ENCODE data around the gene ADPRS. TPM values are rescaled to one million over a fixed set of nuclear protein-coding genes. Genes with fewer than 3 reads are reported as not detected.

The ADPRS gene
- total RNA-seq, 4 donors from 2014 or later: 23.8 to 43.4 (median 32.6) TPM

DNA sequence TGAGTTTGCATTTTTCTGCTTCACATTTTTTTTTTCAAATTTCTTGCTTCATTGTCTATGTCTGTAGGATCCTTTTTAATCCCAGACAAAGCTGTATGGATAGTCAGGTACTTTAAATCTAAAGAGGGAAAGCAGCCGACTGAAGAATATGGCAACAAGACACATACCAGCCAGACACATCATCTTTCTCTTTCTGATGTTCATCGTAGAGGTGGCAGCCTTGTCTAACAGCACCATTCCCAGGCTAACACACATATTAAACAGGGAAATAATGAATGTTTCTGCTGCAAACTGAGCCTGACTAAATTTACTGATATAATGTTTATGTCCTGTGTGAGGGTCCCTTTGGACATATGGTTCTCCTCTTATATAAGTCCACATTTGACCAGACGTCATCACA lies 8.5 kb upstream of the ADPRS start:
- Histone ChIP-seq H3K4me1 (peaks cover 0 to 16% (median 8%) of the 10 kb centered on the region in 3 donors), H3K4me3 (no peak overlapping the region), H3K27ac (no peak overlapping the region), H3K9me3 (no peaks in the 10 kb centered on the region), H3K27me3 (peaks cover 13% of the 10 kb centered on the region), H3K36me3 (no peaks in the 10 kb centered on the region)
- ATAC-seq: no peak
- TF ChIP-seq, protein P1, sequence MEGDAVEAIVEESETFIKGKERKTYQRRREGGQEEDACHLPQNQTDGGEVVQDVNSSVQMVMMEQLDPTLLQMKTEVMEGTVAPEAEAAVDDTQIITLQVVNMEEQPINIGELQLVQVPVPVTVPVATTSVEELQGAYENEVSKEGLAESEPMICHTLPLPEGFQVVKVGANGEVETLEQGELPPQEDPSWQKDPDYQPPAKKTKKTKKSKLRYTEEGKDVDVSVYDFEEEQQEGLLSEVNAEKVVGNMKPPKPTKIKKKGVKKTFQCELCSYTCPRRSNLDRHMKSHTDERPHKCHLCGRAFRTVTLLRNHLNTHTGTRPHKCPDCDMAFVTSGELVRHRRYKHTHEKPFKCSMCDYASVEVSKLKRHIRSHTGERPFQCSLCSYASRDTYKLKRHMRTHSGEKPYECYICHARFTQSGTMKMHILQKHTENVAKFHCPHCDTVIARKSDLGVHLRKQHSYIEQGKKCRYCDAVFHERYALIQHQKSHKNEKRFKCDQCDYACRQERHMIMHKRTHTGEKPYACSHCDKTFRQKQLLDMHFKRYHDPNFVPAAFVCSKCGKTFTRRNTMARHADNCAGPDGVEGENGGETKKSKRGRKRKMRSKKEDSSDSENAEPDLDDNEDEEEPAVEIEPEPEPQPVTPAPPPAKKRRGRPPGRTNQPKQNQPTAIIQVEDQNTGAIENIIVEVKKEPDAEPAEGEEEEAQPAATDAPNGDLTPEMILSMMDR (IDR thresholded peaks at IDR 0.05): no peak
- TF ChIP-seq EP300 (IDR thresholded peaks at IDR 0.05) (no peak), POLR2A (IDR thresholded peaks at IDR 0.05) (no peak), POLR2AphosphoS5 (IDR thresholded peaks at IDR 0.05) (no peak)
- WGBS, 2 donors (ENCODE audit: low coverage in 1 of 2): 18 to 52% methylated on average over 3 of the region's 3 CpGs

DNA sequence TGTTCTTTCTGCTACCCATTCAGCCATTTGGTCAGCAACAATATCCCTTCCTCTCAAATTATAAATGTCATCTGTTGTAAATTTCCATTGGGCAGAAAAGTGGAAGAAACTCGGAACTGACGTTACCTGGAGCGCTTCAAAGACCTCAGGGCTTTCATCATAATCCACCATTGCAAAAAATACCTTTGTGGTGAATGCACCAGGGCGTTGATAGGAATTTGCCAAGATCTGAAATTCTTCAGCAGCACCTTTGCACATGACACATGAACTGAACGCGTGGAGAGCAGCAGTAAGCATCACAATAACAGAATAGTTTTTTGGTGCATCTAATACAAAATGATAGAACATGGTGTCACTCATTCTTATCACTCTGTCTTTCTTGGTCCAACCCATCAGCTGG lies 7.9 kb upstream of the ADPRS start:
- no peak for ATAC-seq
- Histone ChIP-seq H3K4me1 (peaks cover 0 to 16% (median 8%) of the 10 kb centered on the region in 3 donors), H3K27ac (no peak overlapping the region), H3K9me3 (no peaks in the 10 kb centered on the region), H3K27me3 (peaks cover 17% of the 10 kb centered on the region), H3K36me3 (no peaks in the 10 kb centered on the region), H3K4me3 (no peak overlapping the region)
- TF ChIP-seq POLR2AphosphoS5 (IDR thresholded peaks at IDR 0.05) (no peak), EP300 (IDR thresholded peaks at IDR 0.05) (no peak), POLR2A (IDR thresholded peaks at IDR 0.05) (no peak)
- TF ChIP-seq, protein P1 (IDR thresholded peaks at IDR 0.05): no peak
- WGBS, 2 donors (ENCODE audit: low coverage in 1 of 2): 75 to 83% methylated on average over 4 to 6 of the region's 6 CpGs

DNA sequence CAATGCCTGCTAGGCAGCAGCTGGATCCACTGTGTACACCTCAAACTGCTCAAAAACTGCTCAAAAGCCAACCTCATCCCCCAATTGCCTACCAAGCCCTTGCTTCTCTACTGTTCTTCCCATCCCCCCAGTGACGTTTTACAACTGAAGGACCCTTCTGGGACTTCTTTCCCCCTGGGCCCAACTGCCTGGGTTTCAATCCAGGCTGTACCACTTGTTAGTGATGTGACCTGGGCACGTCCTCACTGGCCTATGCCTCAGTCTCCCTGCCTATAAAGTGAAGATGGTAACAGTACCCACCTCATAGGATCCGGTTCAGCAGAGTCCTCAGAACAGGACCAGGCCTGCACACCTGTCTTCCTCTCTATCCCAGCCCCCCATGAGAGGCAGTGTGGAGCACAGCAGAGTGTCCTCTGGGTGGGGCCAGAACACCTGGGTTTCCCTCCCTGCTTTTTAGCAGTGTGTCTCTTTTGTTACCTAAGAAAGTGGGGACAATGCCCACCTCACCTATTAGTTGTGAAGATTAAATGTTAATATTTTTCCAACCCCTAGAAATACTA lies 6.7 kb upstream of the ADPRS start:
- no peaks in the 10 kb centered on the region for H3K36me3 ChIP-seq
- ATAC-seq: no peak
- H3K27ac ChIP-seq: no peak overlapping the region
- 53 to 71% methylated on average over 1 to 3 of the region's 3 CpGs for WGBS, 2 donors (ENCODE audit: low coverage in 1 of 2)
- peaks cover 26% of the 10 kb centered on the region for H3K27me3 ChIP-seq
- H3K9me3 ChIP-seq: no peaks in the 10 kb centered on the region
- TF ChIP-seq POLR2AphosphoS5 (IDR thresholded peaks at IDR 0.05) (no peak), POLR2A (IDR thresholded peaks at IDR 0.05) (no peak), EP300 (IDR thresholded peaks at IDR 0.05) (no peak)
- TF ChIP-seq, protein P1 (IDR thresholded peaks at IDR 0.05): no peak
- no peak overlapping the region for H3K4me3 ChIP-seq
- peaks cover 0 to 16% (median 8%) of the 10 kb centered on the region in 3 donors for H3K4me1 ChIP-seq

DNA sequence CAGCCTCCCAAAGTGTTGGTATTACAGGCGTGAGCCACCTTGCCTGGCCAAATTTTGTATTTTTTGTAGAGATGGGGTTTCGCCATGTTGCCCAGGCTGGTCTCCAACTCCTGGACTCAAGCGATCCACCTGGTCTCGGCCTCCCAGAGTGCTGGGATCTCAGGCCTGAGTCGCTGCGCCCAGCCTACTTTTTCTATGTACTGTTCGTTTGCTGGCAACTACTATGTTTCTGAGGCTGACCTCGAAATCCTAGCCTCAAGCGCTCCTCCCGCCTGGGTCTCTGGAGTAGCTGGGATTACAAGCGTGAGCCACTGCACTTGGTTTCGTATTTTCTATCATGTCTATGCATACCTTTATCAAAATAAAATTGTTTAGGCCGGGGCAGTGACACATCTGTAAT lies 5.5 kb upstream of the ADPRS start:
- Histone ChIP-seq H3K36me3 (no peaks in the 10 kb centered on the region), H3K9me3 (no peaks in the 10 kb centered on the region), H3K27me3 (peaks cover 29% of the 10 kb centered on the region), H3K4me1 (peaks cover 0 to 20% (median 11%) of the 10 kb centered on the region in 3 donors), H3K27ac (no peak overlapping the region), H3K4me3 (no peak overlapping the region)
- TF ChIP-seq POLR2AphosphoS5 (IDR thresholded peaks at IDR 0.05): no peak
- TF ChIP-seq, protein P1 (IDR thresholded peaks at IDR 0.05): no peak
- no peak for TF ChIP-seq EP300 (IDR thresholded peaks at IDR 0.05)
- no peak for ATAC-seq
- WGBS, 2 donors (ENCODE audit: low coverage in 1 of 2): 84 to 98% methylated on average over 11 of the region's 13 CpGs

Data from gastroesophageal sphincter (tissue), 4 donors.